Raji (cell line): Measurements from ENCODE around the gene SPRR5.

Experiments used
- POLR2A ChIP-seq: IDR thresholded peaks from 2 replicates; pipeline ENCODE4 v1.6.1; 2011; ENCODE audit warnings: low read depth, low read length, control low read depth; ENCODE audit not compliant: insufficient read depth

Gene SPRR5

GRCh38 chr1:152993186-152993585 is 46.2 kb downstream of the SPRR5 start:
- no peak for TF ChIP-seq POLR2A

DNA sequence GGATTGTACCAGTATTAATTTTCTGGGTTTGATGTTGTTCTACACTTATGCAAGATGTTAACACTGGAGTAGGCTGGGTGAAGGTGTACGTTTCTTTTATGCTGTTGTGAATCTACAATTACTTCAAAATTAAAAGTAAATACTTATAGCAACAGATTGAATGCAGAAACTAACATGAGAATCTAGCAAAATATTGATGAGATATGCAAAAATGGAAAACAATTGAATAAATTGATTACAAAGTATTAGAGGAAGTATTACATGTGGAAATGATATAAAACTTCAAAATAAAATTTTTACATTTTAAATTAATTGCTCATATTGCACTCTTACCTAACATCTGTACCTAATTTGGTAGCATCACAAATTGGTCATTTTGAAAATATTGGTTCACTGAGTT is 48.8 kb downstream of the SPRR5 start:
- TF ChIP-seq POLR2A: no peak

DNA sequence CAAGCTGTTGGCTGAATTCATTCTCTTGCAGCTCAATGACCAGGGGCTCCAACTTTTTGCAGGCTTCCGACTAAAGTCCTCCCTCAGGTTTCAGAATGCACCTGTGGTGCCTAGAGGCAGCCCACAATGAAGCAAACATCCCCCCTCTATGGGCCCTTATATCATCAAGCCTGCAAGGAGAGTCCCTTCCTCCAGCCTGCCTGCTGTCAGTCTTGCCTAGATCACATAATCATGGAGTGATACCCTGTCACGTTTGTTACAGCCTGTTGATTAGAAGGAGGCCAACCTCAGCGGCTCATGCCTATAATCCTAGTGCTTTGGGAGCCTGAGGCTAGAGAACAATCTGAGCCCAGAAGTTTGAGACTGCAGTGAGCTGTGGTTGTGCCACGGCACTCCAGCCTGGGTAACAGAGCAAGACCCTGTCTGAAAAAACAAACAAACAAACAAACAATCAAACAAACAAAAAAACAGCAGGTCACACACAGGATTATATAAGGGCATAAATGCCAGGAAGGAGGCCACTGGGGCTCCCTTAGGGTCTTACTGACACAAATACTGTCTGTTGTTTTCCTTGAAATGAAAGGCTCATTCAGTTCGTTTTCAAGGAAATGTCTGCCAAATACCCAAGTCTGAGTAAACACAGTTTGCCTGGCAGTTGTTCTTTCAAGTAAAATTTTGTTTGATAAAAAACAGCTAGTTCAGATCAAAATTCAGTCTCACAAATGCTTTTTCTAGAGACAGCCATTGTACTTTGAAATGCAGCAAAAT is 49.8 kb downstream of the SPRR5 start:
- no peak for TF ChIP-seq POLR2A

DNA sequence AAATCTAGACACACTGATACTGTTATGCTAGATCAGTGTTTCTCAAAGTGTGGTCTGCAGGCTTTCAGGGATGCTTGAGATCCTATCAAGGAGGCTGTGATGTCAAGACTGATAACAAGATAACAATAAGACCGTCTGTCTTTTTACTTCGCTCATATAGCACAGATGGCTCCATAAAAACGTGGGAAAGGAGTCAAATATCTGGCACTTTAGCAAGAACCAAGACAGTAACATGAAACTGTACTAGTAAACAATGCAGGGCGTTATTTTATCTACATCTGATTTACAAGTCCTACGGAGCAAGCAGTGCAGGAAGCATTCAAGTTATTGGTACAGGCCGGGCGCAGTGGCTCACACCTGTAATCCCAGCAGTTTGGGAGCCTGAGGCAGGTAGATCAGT is 50.9 kb downstream of the SPRR5 start:
- TF ChIP-seq POLR2A: no peak

GRCh38 chr1:152998476-152998875 is 51.5 kb downstream of the SPRR5 start:
- no peak for TF ChIP-seq POLR2A
